Measurements from ENCODE around the gene CNTNAP3. TPM values are rescaled to one million over a fixed set of nuclear protein-coding genes. Genes with fewer than 3 reads are reported as not detected.
A peak's percentile ranks its signal among the peaks of the same experiment; 100 is the strongest.
"Not testable (repeated sequence)": the region's sequence is repeated elsewhere in the genome, so short reads cannot be mapped to it uniquely, and the experiment has no call there.

Gene CNTNAP3
- total RNA-seq, 1 donor from 2014 or later, result 12.6 TPM

DNA sequence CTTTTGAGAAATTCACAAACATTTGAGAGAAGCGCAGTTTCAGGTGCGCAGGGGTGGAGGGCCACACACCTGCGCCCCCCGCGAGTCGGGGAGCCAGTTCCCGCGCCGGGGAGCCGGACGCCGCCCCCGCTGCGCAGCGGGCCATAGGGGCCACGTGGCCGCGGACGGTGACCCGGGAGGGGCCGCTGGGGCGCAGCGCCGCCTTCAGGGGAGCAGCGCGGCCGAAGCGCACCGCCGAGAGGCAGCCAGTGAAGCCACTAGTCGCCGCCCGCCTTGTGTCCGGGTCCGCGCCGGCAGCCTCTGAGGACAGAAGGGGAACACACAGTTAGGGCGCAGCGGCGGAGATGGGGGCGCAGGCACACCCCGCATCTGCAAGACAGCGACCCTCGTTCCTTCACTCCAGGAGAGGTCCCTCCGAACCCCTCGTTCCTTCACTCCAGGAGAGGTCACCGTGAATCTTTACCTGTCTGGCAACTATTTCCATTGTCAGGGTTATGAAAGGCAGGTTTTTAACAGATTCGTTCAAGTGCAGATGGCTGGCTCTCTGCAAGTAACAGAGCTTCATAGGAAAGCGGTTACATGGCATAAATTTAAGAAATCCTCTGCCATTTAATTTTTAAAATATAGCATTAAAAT is 209.2 kb downstream of the CNTNAP3 start:
- H3K9me3 Mint-ChIP-seq (ENCODE audit: unreplicated experiment); H3K27ac Mint-ChIP-seq (ENCODE audit: unreplicated experiment); H3K36me3 Mint-ChIP-seq (ENCODE audit: unreplicated experiment); H3K27me3 Mint-ChIP-seq (ENCODE audit: unreplicated experiment); H3K4me1 Mint-ChIP-seq (ENCODE audit: low read depth, unreplicated experiment): not testable (repeated sequence)
- DNase-seq, result peak; percentile 77
- TF ChIP-seq CTCF (IDR thresholded peaks at IDR 0.05; ENCODE audit: partially characterized antibody, unreplicated experiment), result peak; percentile 33
- peak overlapping the region; percentile 87 for H3K4me3 Mint-ChIP-seq (ENCODE audit: unreplicated experiment)

DNA sequence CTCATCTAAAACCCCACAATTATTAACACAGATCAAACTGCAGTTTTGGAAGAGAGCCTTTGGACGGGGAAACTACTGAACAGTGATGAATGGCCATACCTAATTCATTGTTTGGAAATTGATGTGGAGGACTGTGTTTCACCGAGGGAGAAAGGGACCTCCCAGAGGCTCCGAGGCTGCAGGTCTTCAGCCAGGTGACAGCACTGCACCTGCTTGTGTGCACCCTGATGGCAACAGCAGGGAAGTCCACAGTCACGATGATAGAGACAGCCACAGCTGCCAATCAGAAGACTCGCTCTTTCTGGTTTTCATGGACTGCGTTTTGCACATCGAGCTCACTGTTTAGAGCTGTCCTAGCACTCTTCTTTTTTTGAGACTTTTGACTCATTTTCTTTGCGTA is 214.4 kb downstream of the CNTNAP3 start:
- DNase-seq; H3K36me3 Mint-ChIP-seq (ENCODE audit: unreplicated experiment); H3K9me3 Mint-ChIP-seq (ENCODE audit: unreplicated experiment); H3K27me3 Mint-ChIP-seq (ENCODE audit: unreplicated experiment); H3K4me1 Mint-ChIP-seq (ENCODE audit: low read depth, unreplicated experiment); H3K4me3 Mint-ChIP-seq (ENCODE audit: unreplicated experiment); H3K27ac Mint-ChIP-seq (ENCODE audit: unreplicated experiment): not testable (repeated sequence)

DNA sequence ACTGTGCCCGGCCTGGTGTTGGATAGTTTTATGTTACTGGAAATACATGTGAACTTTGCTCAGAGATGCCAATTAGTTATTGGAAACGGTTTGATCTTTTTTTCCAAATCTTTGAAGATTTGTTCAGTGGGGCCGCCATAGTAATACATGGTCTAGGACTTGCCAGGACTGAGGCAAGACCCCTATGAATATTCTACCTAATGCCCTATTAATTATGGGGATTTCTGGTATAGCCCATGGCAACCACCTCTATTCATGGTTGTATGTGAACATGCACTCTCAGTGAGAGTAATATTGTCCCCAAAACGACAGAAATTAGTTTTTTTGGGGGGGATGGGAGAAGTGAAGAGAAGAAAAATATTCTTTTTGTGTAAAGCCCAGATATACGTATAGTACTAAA is 220.3 kb downstream of the CNTNAP3 start:
- not testable (repeated sequence) for DNase-seq; H3K27me3 Mint-ChIP-seq (ENCODE audit: unreplicated experiment); H3K4me1 Mint-ChIP-seq (ENCODE audit: low read depth, unreplicated experiment); H3K9me3 Mint-ChIP-seq (ENCODE audit: unreplicated experiment); H3K36me3 Mint-ChIP-seq (ENCODE audit: unreplicated experiment); H3K27ac Mint-ChIP-seq (ENCODE audit: unreplicated experiment); H3K4me3 Mint-ChIP-seq (ENCODE audit: unreplicated experiment)

- not testable (repeated sequence) for H3K4me1 Mint-ChIP-seq (ENCODE audit: low read depth, unreplicated experiment); DNase-seq; H3K4me3 Mint-ChIP-seq (ENCODE audit: unreplicated experiment); H3K27me3 Mint-ChIP-seq (ENCODE audit: unreplicated experiment); H3K36me3 Mint-ChIP-seq (ENCODE audit: unreplicated experiment); H3K27ac Mint-ChIP-seq (ENCODE audit: unreplicated experiment); H3K9me3 Mint-ChIP-seq (ENCODE audit: unreplicated experiment)
These were observed 225.0 kb downstream of the CNTNAP3 start for GRCh38 chr9:39062966-39063365.

DNA sequence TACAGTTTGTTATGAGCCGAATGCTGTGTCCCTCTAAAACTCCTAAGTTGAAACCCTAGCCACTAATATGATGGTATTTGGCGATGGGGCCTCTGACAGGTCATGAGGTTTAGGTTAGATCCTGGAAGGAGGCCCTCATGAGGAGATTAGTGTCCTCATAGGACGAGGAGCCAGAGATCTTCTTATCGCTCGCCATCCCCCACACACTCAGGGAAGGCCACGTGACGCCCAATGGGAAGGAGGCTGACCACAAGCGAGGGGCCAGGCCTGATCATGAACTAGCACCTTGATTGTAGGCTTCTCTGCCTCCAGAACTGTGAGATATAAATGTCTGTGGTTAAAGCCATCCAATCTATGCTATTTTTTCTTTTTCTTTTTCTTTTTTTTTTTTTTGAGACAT is 233.5 kb downstream of the CNTNAP3 start:
- not testable (repeated sequence) for H3K27ac Mint-ChIP-seq (ENCODE audit: unreplicated experiment); DNase-seq; H3K36me3 Mint-ChIP-seq (ENCODE audit: unreplicated experiment); H3K27me3 Mint-ChIP-seq (ENCODE audit: unreplicated experiment); H3K9me3 Mint-ChIP-seq (ENCODE audit: unreplicated experiment); H3K4me1 Mint-ChIP-seq (ENCODE audit: low read depth, unreplicated experiment); H3K4me3 Mint-ChIP-seq (ENCODE audit: unreplicated experiment)

DNA sequence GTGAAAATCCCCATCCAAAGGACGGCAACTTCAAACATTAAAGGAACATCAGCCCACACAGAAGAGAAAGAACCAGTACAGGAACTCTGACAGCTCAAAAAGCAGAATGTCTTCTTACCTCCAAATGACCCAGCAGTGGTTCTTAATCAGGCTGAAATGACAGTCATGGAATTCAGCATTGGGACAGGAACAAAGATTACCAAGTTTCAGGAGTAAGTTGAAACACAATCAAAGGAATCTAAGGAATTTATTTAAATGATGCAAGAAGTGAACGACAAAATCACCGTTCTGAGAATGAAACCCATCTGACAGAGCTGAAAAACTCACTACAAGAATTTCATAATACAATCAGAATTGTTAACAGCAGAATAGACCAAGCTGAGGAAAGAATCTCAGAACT is 241.1 kb downstream of the CNTNAP3 start:
- H3K9me3 Mint-ChIP-seq (ENCODE audit: unreplicated experiment); H3K4me3 Mint-ChIP-seq (ENCODE audit: unreplicated experiment); H3K27me3 Mint-ChIP-seq (ENCODE audit: unreplicated experiment); H3K4me1 Mint-ChIP-seq (ENCODE audit: low read depth, unreplicated experiment); DNase-seq; H3K36me3 Mint-ChIP-seq (ENCODE audit: unreplicated experiment); H3K27ac Mint-ChIP-seq (ENCODE audit: unreplicated experiment): not testable (repeated sequence)

GRCh38 chr9:39042352-39042803 is 245.6 kb downstream of the CNTNAP3 start:
- not testable (repeated sequence) for H3K4me3 Mint-ChIP-seq (ENCODE audit: unreplicated experiment); H3K27ac Mint-ChIP-seq (ENCODE audit: unreplicated experiment); H3K36me3 Mint-ChIP-seq (ENCODE audit: unreplicated experiment)

GRCh38 chr9:39041774-39042173 is 246.2 kb downstream of the CNTNAP3 start:
- H3K9me3 Mint-ChIP-seq (ENCODE audit: unreplicated experiment); DNase-seq; H3K27ac Mint-ChIP-seq (ENCODE audit: unreplicated experiment); H3K27me3 Mint-ChIP-seq (ENCODE audit: unreplicated experiment); H3K4me3 Mint-ChIP-seq (ENCODE audit: unreplicated experiment); H3K4me1 Mint-ChIP-seq (ENCODE audit: low read depth, unreplicated experiment); H3K36me3 Mint-ChIP-seq (ENCODE audit: unreplicated experiment): not testable (repeated sequence)

More at GRCh38 chr9:39042352-39042803, 245.6 kb downstream of the CNTNAP3 start:
- not testable (repeated sequence) for H3K4me1 Mint-ChIP-seq (ENCODE audit: low read depth, unreplicated experiment); H3K27me3 Mint-ChIP-seq (ENCODE audit: unreplicated experiment); DNase-seq; H3K9me3 Mint-ChIP-seq (ENCODE audit: unreplicated experiment)

DNA sequence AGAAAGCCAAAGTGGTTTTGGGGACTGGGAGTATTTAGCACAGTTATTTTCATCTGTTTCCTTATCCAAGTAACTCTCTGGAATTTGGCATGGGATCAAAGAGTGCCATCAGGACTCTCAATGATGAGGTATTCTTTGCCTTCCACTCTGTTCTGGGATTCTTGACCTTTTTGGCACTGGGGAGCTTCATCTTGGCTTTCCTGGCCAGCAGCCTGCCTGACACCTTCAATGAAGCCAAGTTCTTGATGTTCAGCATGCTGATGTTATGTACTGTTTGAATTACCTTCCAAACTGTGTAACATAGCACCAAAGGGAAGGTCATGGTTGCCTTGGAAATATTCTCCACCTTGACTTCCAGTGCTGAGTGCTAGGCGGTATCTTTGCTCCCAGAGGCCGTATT is 248.8 kb downstream of the CNTNAP3 start:
- not testable (repeated sequence) for DNase-seq; H3K27me3 Mint-ChIP-seq (ENCODE audit: unreplicated experiment); H3K4me1 Mint-ChIP-seq (ENCODE audit: low read depth, unreplicated experiment); H3K9me3 Mint-ChIP-seq (ENCODE audit: unreplicated experiment); H3K27ac Mint-ChIP-seq (ENCODE audit: unreplicated experiment); H3K36me3 Mint-ChIP-seq (ENCODE audit: unreplicated experiment); H3K4me3 Mint-ChIP-seq (ENCODE audit: unreplicated experiment)

GRCh38 chr9:39038221-39038620 is 249.7 kb downstream of the CNTNAP3 start:
- H3K27ac Mint-ChIP-seq (ENCODE audit: unreplicated experiment); H3K4me1 Mint-ChIP-seq (ENCODE audit: low read depth, unreplicated experiment); H3K9me3 Mint-ChIP-seq (ENCODE audit: unreplicated experiment); H3K36me3 Mint-ChIP-seq (ENCODE audit: unreplicated experiment); DNase-seq; H3K4me3 Mint-ChIP-seq (ENCODE audit: unreplicated experiment); H3K27me3 Mint-ChIP-seq (ENCODE audit: unreplicated experiment): not testable (repeated sequence)

GRCh38 chr9:39033849-39034248 is 254.1 kb downstream of the CNTNAP3 start:
- H3K27ac Mint-ChIP-seq (ENCODE audit: unreplicated experiment); H3K36me3 Mint-ChIP-seq (ENCODE audit: unreplicated experiment); H3K9me3 Mint-ChIP-seq (ENCODE audit: unreplicated experiment); H3K4me1 Mint-ChIP-seq (ENCODE audit: low read depth, unreplicated experiment); H3K27me3 Mint-ChIP-seq (ENCODE audit: unreplicated experiment); DNase-seq; H3K4me3 Mint-ChIP-seq (ENCODE audit: unreplicated experiment): not testable (repeated sequence)

Measured in glutamatergic neuron (in vitro differentiated cells).